Measurements from ENCODE around the gene HSPBAP1. TPM values are rescaled to one million over a fixed set of nuclear protein-coding genes. Genes with fewer than 3 reads are reported as not detected.

Gene HSPBAP1
- total RNA-seq, 1 donor from 2014 or later, result 9.1 TPM

DNA sequence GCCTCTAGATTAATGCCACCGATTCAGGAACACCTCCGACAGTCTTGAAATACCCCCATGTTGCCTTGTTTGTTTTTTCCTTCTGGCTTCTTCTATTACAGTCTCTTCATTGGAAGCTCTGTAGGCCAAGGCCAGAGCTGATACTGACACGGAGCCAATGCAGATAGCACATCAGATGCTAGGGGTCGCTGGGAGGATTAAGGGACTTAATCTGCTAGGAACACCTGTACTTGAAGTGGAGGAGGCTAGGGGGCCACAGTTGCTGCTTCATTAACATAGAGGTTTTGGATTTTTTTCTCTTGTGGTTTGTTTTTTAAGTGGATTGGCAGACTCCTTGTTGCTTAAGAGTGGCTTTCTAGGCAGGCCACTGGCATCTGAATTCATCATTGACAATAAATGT lies 63.4 kb downstream of the HSPBAP1 start:
- Mint-ChIP-seq H3K27ac (no peak overlapping the region), H3K4me3 (no peak overlapping the region), H3K27me3 (no peaks in the 10 kb centered on the region), H3K36me3 (peaks cover 20% of the 10 kb centered on the region), H3K4me1 (ENCODE audit: unreplicated experiment) (no peaks in the 10 kb centered on the region), H3K9me3 (no peaks in the 10 kb centered on the region)
- TF ChIP-seq, protein P1, sequence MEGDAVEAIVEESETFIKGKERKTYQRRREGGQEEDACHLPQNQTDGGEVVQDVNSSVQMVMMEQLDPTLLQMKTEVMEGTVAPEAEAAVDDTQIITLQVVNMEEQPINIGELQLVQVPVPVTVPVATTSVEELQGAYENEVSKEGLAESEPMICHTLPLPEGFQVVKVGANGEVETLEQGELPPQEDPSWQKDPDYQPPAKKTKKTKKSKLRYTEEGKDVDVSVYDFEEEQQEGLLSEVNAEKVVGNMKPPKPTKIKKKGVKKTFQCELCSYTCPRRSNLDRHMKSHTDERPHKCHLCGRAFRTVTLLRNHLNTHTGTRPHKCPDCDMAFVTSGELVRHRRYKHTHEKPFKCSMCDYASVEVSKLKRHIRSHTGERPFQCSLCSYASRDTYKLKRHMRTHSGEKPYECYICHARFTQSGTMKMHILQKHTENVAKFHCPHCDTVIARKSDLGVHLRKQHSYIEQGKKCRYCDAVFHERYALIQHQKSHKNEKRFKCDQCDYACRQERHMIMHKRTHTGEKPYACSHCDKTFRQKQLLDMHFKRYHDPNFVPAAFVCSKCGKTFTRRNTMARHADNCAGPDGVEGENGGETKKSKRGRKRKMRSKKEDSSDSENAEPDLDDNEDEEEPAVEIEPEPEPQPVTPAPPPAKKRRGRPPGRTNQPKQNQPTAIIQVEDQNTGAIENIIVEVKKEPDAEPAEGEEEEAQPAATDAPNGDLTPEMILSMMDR (conservative IDR thresholded peaks at IDR 0.05), result no peak
- no peak for DNase-seq (ENCODE audit: extremely low spot score, unreplicated experiment)

DNA sequence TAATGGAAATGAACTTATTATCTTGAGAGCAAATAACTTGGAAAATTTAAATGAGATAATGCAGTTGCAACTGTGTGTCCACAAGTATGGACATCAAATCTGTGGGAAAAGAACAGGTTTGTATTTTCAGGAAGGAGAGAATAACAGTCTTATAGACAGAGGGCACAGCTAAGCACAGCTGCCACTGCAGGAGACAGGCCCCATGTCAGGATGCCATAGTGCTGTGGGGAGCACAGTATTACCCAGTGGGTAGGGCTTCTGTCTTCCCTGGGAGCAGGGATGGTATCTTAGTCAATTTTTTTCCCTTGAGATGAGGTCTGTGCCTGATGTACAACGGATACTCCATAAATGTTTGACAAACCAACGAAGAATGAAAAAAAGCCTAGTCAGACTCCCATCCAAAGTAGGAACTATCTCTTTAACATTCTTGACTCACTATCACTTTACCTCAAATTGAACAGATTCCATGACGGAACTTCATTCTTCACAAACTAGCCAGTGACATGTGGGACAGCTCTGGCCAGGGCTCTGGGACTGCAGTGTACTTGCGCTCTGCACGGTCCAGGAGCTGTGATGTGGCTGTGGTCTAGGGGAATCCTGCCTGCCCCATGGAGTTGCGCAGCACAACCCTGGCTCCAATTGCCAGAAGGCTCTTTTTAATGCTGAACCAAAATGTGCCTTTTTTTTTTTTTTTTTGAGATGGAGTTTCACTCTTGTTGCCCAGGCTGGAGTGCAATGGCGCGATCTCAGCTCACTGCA lies 64.7 kb downstream of the HSPBAP1 start:
- Mint-ChIP-seq H3K36me3 (peaks cover 19% of the 10 kb centered on the region), H3K4me1 (ENCODE audit: unreplicated experiment) (no peaks in the 10 kb centered on the region)

DNA sequence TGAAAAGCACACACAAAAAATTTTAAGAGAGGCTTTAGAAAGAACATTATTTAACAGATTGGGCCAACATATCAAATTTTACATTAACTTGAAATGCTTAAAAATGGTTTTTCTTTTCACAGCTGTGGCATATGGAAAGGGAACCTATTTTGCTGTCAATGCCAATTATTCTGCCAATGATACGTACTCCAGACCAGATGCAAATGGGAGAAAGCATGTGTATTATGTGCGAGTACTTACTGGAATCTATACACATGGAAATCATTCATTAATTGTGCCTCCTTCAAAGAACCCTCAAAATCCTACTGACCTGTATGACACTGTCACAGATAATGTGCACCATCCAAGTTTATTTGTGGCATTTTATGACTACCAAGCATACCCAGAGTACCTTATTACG lies 65.4 kb downstream of the HSPBAP1 start:
- Mint-ChIP-seq H3K4me1 (ENCODE audit: unreplicated experiment) (no peaks in the 10 kb centered on the region), H3K36me3 (peaks cover 21% of the 10 kb centered on the region), H3K27me3 (no peaks in the 10 kb centered on the region), H3K4me3 (no peak overlapping the region), H3K9me3 (no peaks in the 10 kb centered on the region), H3K27ac (no peak overlapping the region)
- TF ChIP-seq, protein P1 (conservative IDR thresholded peaks at IDR 0.05), result no peak
- no peak for DNase-seq (ENCODE audit: extremely low spot score, unreplicated experiment)

More for the DNA sequence above, 64.7 kb downstream of the HSPBAP1 start:
- Mint-ChIP-seq H3K9me3 (no peaks in the 10 kb centered on the region), H3K27me3 (no peaks in the 10 kb centered on the region), H3K4me3 (no peak overlapping the region), H3K27ac (no peak overlapping the region)
- no peak for DNase-seq (ENCODE audit: extremely low spot score, unreplicated experiment)
- TF ChIP-seq, protein P1 (conservative IDR thresholded peaks at IDR 0.05), result no peak

DNA sequence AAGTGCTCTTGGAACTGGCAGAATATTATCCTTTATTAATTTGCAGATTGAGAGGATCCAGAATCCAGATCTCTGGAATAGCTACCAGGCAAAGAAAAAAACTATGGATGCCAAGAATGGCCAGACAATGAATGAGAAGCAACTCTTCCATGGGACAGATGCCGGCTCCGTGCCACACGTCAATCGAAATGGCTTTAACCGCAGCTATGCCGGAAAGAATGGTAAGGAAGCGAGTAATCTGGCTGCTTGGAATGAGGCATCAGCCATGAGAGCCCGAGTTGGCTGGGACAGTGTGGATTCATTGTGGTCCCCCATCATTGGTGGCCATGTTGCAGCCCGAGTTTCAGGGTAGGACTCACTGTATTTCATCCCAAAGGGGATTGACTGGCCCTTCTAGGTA lies 65.9 kb downstream of the HSPBAP1 start:
- no peak for DNase-seq (ENCODE audit: extremely low spot score, unreplicated experiment)
- Mint-ChIP-seq H3K27me3 (no peaks in the 10 kb centered on the region), H3K4me1 (ENCODE audit: unreplicated experiment) (no peaks in the 10 kb centered on the region), H3K27ac (no peak overlapping the region), H3K36me3 (peaks cover 20% of the 10 kb centered on the region), H3K4me3 (no peak overlapping the region), H3K9me3 (no peaks in the 10 kb centered on the region)
- TF ChIP-seq, protein P1 (conservative IDR thresholded peaks at IDR 0.05), result no peak

DNA sequence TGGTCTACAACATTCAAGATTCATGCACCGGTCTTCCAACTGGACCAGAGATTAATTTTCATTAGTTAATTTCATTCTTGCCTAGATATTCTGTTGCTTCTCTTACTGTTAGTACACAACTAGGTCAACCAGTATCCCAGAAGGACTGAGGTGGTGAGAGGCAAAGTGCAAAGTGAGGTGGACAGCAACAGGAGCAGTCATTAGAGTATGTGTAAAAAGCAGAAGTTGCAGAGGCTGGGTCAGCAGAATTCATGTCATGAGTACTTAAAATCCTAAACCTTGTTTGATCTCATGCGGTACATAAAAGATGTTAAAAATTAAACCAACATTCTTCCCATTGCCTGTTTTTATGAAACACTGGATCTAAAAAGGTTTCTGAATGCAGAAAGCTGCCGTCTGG lies 66.3 kb downstream of the HSPBAP1 start:
- TF ChIP-seq, protein P1 (conservative IDR thresholded peaks at IDR 0.05), result no peak
- H3K9me3 Mint-ChIP-seq, result no peaks in the 10 kb centered on the region
- no peak overlapping the region for H3K4me3 Mint-ChIP-seq
- no peak overlapping the region for H3K27ac Mint-ChIP-seq
- no peaks in the 10 kb centered on the region for H3K27me3 Mint-ChIP-seq
- no peaks in the 10 kb centered on the region for H3K4me1 Mint-ChIP-seq (ENCODE audit: unreplicated experiment)
- DNase-seq (ENCODE audit: extremely low spot score, unreplicated experiment), result no peak
- peaks cover 16% of the 10 kb centered on the region for H3K36me3 Mint-ChIP-seq

Measured in type B pancreatic cell (in vitro differentiated cells).